ENCODE measurements around the gene CRTAC1.

CRTAC1 gene

DNA sequence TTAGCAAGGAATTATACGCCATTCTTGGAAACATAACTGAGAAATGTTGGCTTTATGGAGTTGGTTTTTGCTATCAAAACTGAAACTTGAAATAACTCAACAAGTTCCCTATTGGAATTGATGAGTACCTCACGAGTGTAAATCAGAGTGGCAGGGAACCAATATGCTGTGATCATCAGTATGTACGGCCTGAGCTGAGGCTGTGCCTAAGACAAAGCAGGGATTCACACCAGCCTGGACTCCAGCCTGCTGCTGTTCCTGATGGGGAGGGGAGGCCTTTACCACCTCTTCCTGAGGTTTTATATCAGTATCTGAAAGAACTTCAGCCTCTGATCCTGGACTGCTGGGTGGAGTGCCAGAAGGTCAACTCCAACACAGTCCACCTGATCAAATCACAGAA, 52.7 kb downstream of the CRTAC1 start:
- no peak for DNase-seq (ENCODE audit: low read depth)
- TF ChIP-seq, protein P1, sequence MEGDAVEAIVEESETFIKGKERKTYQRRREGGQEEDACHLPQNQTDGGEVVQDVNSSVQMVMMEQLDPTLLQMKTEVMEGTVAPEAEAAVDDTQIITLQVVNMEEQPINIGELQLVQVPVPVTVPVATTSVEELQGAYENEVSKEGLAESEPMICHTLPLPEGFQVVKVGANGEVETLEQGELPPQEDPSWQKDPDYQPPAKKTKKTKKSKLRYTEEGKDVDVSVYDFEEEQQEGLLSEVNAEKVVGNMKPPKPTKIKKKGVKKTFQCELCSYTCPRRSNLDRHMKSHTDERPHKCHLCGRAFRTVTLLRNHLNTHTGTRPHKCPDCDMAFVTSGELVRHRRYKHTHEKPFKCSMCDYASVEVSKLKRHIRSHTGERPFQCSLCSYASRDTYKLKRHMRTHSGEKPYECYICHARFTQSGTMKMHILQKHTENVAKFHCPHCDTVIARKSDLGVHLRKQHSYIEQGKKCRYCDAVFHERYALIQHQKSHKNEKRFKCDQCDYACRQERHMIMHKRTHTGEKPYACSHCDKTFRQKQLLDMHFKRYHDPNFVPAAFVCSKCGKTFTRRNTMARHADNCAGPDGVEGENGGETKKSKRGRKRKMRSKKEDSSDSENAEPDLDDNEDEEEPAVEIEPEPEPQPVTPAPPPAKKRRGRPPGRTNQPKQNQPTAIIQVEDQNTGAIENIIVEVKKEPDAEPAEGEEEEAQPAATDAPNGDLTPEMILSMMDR (IDR thresholded peaks at IDR 0.05; ENCODE audit: insufficient read depth, low read depth, low read length, missing control alignments) = no peak
- H3K4me3 ChIP-seq (ENCODE audit: low read depth, low read length) = no peak overlapping the region

GRCh38 chr10:97975598-97975997, 54.8 kb downstream of the CRTAC1 start:
- DNase-seq (ENCODE audit: low read depth) = no peak
- H3K4me3 ChIP-seq (ENCODE audit: low read depth, low read length) = no peak overlapping the region
- TF ChIP-seq, protein P1 (IDR thresholded peaks at IDR 0.05; ENCODE audit: insufficient read depth, low read depth, low read length, missing control alignments) = no peak

- no peak overlapping the region for H3K4me3 ChIP-seq (ENCODE audit: low read depth, low read length)
- TF ChIP-seq, protein P1 (IDR thresholded peaks at IDR 0.05; ENCODE audit: insufficient read depth, low read depth, low read length, missing control alignments) = no peak
- DNase-seq (ENCODE audit: low read depth) = no peak
Measured at GRCh38 chr10:97974526-97975525, 55.6 kb downstream of the CRTAC1 start.

- no peak for DNase-seq (ENCODE audit: low read depth)
- H3K4me3 ChIP-seq (ENCODE audit: low read depth, low read length) = no peak overlapping the region
- TF ChIP-seq, protein P1 (IDR thresholded peaks at IDR 0.05; ENCODE audit: insufficient read depth, low read depth, low read length, missing control alignments) = no peak
Measured at GRCh38 chr10:97974100-97974499, 56.3 kb downstream of the CRTAC1 start.

- TF ChIP-seq, protein P1 (IDR thresholded peaks at IDR 0.05; ENCODE audit: insufficient read depth, low read depth, low read length, missing control alignments) = no peak
- DNase-seq (ENCODE audit: low read depth) = no peak
- no peak overlapping the region for H3K4me3 ChIP-seq (ENCODE audit: low read depth, low read length)
Measured at GRCh38 chr10:97969538-97970079, 60.8 kb downstream of the CRTAC1 start.

DNA sequence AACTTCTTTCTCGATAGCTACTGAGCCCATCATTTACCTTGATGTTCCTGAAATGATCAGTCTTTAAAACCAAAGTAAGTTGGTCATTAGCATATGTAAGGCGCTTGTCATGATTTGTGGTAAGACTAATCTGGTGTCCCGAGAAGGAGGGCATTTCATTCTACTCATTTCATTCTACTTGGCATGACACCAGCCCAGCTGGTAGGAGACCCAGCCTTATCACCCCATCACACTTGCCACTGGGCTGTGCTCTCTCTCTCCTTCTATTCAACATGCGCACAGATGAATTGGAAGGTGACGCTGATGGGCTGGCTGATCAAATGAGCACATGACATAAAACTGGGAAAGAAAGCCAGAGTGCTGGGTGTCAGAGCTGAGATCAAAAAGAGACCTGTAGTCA, 65.7 kb downstream of the CRTAC1 start:
- DNase-seq (ENCODE audit: low read depth) = no peak
- TF ChIP-seq, protein P1 (IDR thresholded peaks at IDR 0.05; ENCODE audit: insufficient read depth, low read depth, low read length, missing control alignments) = no peak

More for the DNA sequence above, 65.7 kb downstream of the CRTAC1 start:
- no peak overlapping the region for H3K4me3 ChIP-seq (ENCODE audit: low read depth, low read length)
